Inflammatory macrophage (primary cell): ENCODE data around the gene HMX3.
"Not testable (repeated sequence)": the region's sequence is repeated elsewhere in the genome, so short reads cannot be mapped to it uniquely, and the experiment has no call there.

Experiments
- DNase-seq, 2 donors: peaks; one replicate each; pipeline ENCODE4 v3.0.0-alpha.2; 2020 to 2022

HMX3 gene

DNA sequence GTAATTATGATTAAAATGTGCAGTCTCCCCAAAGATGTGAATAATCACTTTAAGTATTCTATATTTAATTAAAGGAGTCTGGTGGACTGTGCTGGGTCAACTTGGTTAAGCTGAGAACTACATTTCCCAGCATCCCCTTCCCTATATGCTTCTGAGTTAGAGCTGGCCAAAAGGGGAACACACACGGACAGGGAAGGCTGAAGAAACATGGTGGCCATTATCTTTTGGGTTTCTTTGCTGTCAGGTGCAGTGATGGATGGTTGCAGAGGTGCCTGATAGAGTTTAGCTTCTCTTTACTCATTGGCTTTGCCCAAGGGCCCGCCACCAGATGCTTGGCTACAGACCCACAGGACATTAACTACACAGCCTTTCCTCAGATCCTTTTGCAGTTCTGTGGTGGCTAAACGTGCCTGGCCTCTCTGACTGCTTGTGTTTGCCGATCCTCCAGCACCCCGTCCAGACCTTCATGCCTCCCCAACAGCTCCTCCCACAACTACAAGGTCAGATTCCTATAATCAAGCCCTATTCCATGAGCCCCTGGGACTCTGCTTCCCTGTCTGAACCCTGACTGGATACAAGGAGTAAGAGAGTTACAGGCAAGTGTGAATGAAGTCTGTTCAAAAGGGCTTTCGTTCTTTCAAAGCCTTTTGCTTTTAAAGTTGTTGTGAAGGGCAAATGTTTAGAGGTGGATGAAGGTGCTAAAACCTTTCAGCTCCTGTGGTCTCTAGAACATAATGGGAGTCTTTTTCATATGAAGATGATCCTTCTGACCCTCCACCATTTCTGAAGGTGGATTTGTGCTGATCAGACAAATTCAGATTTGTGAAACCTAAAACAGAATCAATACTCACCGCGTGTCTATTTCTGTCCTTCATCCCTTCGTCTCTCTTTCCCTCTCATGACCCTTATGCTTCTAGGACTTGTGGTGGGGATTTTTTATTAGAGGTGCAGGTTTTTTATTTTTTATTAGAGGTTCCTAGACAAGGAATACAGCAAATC lies 39.9 kb downstream of the HMX3 start:
- no peak for DNase-seq

DNA sequence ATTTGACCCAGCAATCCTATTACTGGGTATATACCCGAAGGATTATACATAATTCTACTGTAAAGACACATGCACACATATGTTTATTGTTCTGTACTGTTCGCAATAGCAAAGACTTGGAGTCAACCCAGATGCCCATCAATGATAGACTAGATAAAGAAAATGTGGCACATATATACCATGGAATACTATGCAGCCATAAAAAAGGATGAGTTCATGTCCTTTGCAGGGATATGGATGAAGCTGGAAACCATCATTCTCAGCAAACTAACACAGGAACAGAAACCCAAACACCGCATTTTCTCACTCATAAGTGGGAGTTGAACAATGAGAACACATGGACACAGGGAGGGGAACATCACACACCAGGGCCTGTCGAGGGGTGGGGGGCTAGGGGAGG lies 42.6 kb downstream of the HMX3 start:
- DNase-seq: not testable (repeated sequence)

DNA sequence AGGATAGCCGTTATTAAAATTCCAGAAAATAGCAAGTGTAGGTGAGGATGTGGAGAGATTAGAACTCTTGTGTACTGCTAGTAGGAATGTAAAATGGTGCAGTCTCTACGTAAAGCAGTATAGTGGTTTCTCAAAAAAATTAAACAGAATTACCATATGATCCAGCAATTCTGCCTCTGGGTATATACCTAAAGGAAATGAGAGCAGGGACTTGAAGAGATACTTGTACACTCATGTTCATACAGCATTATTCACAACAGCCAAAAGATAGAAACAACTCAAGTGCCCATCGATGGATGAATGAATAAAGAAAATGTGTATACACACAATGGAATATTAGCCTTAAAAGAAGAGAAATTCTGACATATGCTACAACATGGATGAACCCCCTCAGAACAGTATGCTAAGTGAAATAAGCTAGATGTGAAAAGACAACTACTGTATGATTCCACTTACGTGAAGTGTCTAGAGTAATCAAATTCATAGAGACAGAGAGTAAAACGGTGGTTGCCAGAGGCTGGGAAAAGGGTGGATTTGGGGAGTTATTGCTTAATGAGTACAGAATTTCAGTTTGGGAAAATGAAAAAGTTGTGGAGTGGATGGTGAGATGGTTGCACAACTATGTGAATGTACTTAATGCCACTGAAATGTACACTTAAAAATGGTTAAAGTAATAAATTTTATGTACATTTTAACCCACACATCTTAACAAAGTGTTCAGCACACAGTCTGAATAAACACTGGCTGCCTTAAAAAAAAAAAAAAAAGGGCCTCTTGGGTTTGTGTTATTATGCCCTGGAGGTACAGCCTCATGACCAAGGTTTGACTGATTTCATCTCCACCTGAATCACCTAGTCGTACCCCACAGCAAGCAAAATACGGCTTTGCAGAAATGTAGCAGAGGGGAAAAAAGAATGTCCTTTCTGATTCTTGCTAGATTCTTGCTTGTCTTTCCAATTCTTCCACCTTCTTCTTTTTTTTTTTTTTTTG lies 44.6 kb downstream of the HMX3 start:
- no peak for DNase-seq

DNA sequence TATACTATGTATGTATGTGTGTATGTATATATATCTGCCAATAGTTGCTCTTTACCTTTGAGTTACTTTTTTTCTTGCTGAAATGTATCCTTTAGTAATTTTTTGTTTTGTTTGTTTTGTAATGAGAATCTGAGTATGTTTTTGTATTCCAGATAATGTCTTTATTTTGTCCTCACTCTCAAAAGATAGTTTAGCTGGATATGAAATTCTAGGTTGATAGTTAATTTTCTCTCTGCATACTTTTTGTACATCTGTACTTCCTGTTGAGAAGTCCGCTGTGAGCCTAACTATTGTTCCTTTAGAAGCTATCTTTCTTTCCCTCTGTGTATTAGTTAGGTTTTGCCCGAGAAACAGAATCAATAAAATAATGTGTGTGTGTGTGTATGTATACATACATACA lies 48.0 kb downstream of the HMX3 start:
- DNase-seq: no peak

DNA sequence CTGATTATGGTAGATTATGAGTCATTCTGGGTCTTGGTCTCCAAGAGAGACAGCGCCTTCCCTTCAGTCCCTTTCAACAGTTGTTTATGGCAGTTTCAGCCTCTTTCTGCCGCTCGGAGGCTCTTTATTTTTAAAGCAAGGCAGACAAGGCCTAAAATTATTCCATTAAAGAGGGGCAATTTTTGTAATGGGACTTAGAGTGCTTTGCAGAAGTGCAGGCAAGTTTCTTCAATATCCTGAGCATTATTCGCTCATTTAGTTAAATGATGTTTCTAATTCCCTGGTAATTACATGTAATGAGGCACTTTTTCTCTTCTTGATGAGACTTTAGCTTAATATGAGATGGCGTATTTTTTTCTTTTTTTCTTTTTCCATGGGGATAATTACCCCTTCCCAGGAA lies 52.0 kb downstream of the HMX3 start:
- DNase-seq: no peak
